ENCODE measurements around the gene PPP2R3A.
"Not testable (repeated sequence)": the region's sequence is repeated elsewhere in the genome, so short reads cannot be mapped to it uniquely, and the experiment has no call there.

PPP2R3A gene

DNA sequence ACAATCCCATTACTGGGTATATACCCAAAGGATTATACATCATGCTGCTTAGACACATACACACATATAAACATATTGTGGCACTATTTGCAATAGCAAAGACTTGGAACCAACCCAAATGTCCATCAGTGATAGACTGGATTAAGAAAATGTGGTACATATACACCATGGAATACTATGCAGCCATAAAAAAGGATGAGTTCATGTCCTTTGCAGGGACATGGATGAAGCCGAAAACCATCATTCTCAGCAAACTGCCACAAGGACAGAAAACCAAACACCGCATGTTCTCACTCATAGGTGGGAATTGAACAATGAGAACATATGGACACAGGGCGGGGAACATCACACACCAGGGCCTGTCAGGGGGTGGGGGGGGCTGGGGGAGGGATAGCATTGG is 166.1 kb downstream of the PPP2R3A start:
- H3K4me1 ChIP-seq (ENCODE audit: control insufficient read depth, insufficient read depth, low read length, unreplicated experiment); H3K36me3 ChIP-seq (ENCODE audit: insufficient read depth, low read length); H3K4me3 ChIP-seq (ENCODE audit: low read depth, low read length); H3K79me2 ChIP-seq (ENCODE audit: control insufficient read depth, insufficient read depth, low read length, unreplicated experiment); H2AFZ ChIP-seq (ENCODE audit: low read length, unreplicated experiment); H3K27me3 ChIP-seq (ENCODE audit: insufficient read depth, low read length); H3K27ac ChIP-seq (ENCODE audit: low read depth, low read length): not testable (repeated sequence)

DNA sequence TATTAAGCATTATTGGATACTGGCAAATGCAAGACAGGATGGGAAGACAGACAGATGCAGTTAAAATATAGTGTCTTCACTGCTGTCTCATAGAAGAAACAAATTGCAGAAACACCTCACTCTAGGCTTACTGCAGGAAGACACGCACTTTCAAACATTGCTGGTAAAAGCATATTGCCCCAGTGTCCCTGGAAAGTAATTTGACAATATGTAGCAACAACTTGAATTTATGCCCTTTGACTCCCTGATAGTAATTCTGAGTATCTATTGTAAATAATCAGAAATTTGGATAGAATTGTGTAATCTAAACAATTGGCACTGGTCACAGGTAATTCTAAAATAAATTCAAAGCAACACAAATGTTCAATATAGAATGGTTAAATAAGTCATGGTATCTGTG is 168.6 kb downstream of the PPP2R3A start:
- no peaks in the 10 kb centered on the region for H3K27me3 ChIP-seq (ENCODE audit: insufficient read depth, low read length)
- no peaks in the 10 kb centered on the region for H3K79me2 ChIP-seq (ENCODE audit: control insufficient read depth, insufficient read depth, low read length, unreplicated experiment)
- no peaks in the 10 kb centered on the region for H3K4me1 ChIP-seq (ENCODE audit: control insufficient read depth, insufficient read depth, low read length, unreplicated experiment)
- no peak overlapping the region for H3K4me3 ChIP-seq (ENCODE audit: low read depth, low read length)
- H2AFZ ChIP-seq (ENCODE audit: low read length, unreplicated experiment): no peak overlapping the region
- no peaks in the 10 kb centered on the region for H3K36me3 ChIP-seq (ENCODE audit: insufficient read depth, low read length)
- H3K27ac ChIP-seq (ENCODE audit: low read depth, low read length): no peak overlapping the region

DNA sequence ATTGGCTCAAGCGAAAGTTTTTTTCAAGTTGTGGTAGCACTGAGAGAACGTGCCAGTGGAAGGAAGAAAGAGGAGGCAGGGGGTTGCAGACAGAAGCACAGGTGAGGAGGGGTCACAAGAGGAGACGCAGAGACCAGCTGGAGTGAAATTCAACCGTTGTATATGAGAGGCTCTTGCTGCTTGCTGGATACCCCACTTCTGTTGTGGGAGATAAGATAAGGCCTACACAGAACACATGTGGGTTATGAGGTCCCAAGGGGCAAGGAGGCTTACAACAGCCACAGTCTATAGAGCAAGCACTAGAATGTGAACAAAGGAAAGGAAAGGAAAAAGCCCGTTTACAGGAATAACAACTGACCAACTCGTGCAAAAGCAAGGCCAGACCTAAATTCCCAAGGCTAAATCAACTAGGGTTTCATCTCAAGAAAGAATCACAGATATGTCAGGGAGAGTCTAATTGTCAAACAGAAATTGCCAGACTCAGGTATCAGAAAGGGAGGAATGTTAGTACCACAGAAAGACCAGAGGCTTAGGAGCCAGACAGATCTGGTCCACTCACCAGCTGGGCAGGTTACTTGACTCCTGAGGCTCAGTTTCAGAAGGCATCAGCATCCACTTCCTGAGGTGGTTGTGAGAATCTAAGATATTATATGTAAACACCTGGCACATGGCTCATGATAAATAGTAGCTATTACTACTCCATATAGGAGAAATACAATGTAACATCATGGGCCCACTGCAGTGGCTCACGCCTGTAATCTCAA is 169.7 kb downstream of the PPP2R3A start:
- no peaks in the 10 kb centered on the region for H3K79me2 ChIP-seq (ENCODE audit: control insufficient read depth, insufficient read depth, low read length, unreplicated experiment)
- no peaks in the 10 kb centered on the region for H3K36me3 ChIP-seq (ENCODE audit: insufficient read depth, low read length)
- no peak overlapping the region for H2AFZ ChIP-seq (ENCODE audit: low read length, unreplicated experiment)
- H3K27ac ChIP-seq (ENCODE audit: low read depth, low read length): no peak overlapping the region
- no peaks in the 10 kb centered on the region for H3K4me1 ChIP-seq (ENCODE audit: control insufficient read depth, insufficient read depth, low read length, unreplicated experiment)
- no peaks in the 10 kb centered on the region for H3K27me3 ChIP-seq (ENCODE audit: insufficient read depth, low read length)
- H3K4me3 ChIP-seq (ENCODE audit: low read depth, low read length): no peak overlapping the region

DNA sequence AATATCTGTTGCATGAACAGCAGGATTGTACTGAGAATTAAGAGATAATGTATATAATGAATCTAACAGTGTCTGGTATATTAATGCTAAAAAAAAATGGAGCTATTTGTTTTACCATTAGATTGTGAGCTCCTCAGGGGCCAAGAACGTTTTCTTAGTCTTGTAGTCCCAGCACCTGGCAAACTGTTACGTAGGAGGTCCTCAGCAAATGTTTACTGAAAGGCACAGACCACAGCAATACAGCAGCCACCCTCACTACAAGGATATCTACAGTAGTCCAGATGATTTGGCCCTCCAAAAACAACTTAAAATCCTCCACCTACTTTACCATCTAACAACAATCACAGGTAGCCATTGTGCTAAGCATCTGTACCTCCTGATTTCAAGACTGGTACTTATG is 170.9 kb downstream of the PPP2R3A start:
- Histone ChIP-seq H3K27ac (ENCODE audit: low read depth, low read length) (no peak overlapping the region), H3K4me3 (ENCODE audit: low read depth, low read length) (no peak overlapping the region), H3K4me1 (ENCODE audit: control insufficient read depth, insufficient read depth, low read length, unreplicated experiment) (peaks cover 5% of the 10 kb centered on the region)

DNA sequence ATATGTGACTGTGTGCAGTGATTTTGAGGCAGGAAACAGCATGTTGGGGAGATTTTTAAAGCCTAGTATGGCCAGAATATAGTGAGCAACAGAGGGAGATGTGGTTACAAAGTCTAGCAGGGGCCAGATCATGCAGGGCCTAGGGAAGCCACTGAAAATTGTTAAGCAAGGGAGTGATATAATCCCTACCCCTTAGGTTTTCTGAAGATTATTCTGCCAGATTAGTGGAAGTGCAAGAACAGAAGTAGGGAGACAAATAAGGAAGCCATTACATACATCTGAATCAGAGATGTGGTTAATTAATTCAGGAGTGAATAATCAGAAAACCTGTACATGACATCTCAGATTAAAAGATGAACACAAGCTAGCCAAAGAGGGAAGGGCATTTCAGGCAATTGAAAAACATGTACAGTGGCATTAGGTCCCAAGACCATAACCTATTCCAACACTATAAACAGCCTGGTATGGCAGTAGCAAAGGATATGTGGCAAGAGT is 175.8 kb downstream of the PPP2R3A start:
- Histone ChIP-seq H2AFZ (ENCODE audit: low read length, unreplicated experiment) (no peak overlapping the region), H3K4me3 (ENCODE audit: low read depth, low read length) (no peak overlapping the region), H3K36me3 (ENCODE audit: insufficient read depth, low read length) (peaks cover 10% of the 10 kb centered on the region), H3K79me2 (ENCODE audit: control insufficient read depth, insufficient read depth, low read length, unreplicated experiment) (peaks cover 4% of the 10 kb centered on the region), H3K4me1 (ENCODE audit: control insufficient read depth, insufficient read depth, low read length, unreplicated experiment) (peaks cover 22% of the 10 kb centered on the region), H3K27me3 (ENCODE audit: insufficient read depth, low read length) (no peaks in the 10 kb centered on the region), H3K27ac (ENCODE audit: low read depth, low read length) (peak overlapping the region; percentile 60; the same call in 1 of the 2 replicates)

More for the DNA sequence above, 170.9 kb downstream of the PPP2R3A start:
- Histone ChIP-seq H3K79me2 (ENCODE audit: control insufficient read depth, insufficient read depth, low read length, unreplicated experiment) (no peaks in the 10 kb centered on the region), H2AFZ (ENCODE audit: low read length, unreplicated experiment) (no peak overlapping the region), H3K36me3 (ENCODE audit: insufficient read depth, low read length) (no peaks in the 10 kb centered on the region), H3K27me3 (ENCODE audit: insufficient read depth, low read length) (no peaks in the 10 kb centered on the region)

DNA sequence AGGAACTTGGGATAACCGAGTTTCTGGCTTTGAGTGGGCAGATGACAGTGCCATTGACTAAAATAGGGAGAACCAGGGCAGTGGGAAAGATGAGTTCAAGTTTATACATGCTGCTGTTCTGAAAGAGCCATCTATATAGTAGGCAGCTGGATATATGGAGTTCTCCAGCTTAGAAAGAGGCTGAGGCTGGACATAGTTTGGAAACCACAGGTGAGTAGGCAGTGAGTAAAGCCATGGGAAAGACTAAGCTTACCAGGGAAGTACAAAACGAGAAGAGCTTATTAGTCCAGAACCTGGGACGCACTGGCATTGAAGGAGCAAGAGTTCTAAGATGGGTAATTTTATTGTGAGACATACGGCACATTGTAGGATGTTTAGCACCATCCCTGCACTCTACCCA is 176.4 kb downstream of the PPP2R3A start:
- no peak overlapping the region for H3K4me3 ChIP-seq (ENCODE audit: low read depth, low read length)
- H3K79me2 ChIP-seq (ENCODE audit: control insufficient read depth, insufficient read depth, low read length, unreplicated experiment): peaks cover 5% of the 10 kb centered on the region

DNA sequence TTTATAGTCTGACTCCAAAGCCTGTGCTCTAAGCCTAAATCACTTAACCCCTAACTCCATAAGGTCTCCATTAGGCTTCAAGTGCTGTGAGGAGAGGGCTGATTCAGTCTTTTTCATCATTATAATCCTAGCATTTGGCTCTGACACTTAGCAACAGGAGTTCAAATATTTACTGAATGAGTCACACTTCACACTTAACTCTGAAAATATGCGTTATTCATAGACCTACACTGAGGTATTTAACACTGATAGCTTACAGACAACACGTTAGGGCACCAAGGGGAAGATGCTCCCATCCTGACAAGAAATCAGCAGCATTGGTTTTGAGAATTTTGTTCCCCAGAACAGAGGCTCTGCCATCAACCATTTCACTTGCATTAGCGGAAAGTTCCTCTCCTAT is 177.1 kb downstream of the PPP2R3A start:
- Histone ChIP-seq H3K4me3 (ENCODE audit: low read depth, low read length) (no peak overlapping the region), H3K27ac (ENCODE audit: low read depth, low read length) (peak overlapping the region; percentile 60), H3K79me2 (ENCODE audit: control insufficient read depth, insufficient read depth, low read length, unreplicated experiment) (peaks cover 11% of the 10 kb centered on the region), H3K4me1 (ENCODE audit: control insufficient read depth, insufficient read depth, low read length, unreplicated experiment) (peaks cover 28% of the 10 kb centered on the region), H3K36me3 (ENCODE audit: insufficient read depth, low read length) (peaks cover 15% of the 10 kb centered on the region), H3K27me3 (ENCODE audit: insufficient read depth, low read length) (no peaks in the 10 kb centered on the region), H2AFZ (ENCODE audit: low read length, unreplicated experiment) (no peak overlapping the region)

More for the DNA sequence above, 176.4 kb downstream of the PPP2R3A start:
- Histone ChIP-seq H3K36me3 (ENCODE audit: insufficient read depth, low read length) (peaks cover 10% of the 10 kb centered on the region), H2AFZ (ENCODE audit: low read length, unreplicated experiment) (no peak overlapping the region), H3K4me1 (ENCODE audit: control insufficient read depth, insufficient read depth, low read length, unreplicated experiment) (peaks cover 22% of the 10 kb centered on the region), H3K27me3 (ENCODE audit: insufficient read depth, low read length) (no peaks in the 10 kb centered on the region), H3K27ac (ENCODE audit: low read depth, low read length) (peak overlapping the region; percentile 60)

DNA sequence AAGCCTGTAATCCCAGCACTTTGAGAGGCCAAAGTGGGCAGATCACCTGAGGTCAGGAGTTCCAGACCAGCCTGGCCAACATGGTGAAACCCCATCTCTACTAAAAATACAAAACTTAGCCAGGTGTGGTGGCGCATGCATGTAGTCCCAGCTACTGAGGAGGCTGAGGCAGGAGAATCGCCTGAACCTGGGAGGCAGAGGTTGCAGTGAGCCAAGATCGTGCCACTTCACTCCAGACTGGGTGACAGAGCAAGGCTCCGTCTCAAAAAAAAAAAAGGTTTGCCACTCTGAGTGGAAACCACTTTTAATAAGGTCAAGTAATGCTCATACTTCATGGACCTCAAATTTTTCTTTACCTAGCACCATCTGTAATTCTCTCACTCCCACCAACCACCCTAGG is 178.9 kb downstream of the PPP2R3A start:
- Histone ChIP-seq H3K79me2 (ENCODE audit: control insufficient read depth, insufficient read depth, low read length, unreplicated experiment) (peaks cover 27% of the 10 kb centered on the region), H3K4me1 (ENCODE audit: control insufficient read depth, insufficient read depth, low read length, unreplicated experiment) (peaks cover 30% of the 10 kb centered on the region), H3K36me3 (ENCODE audit: insufficient read depth, low read length) (peaks cover 19% of the 10 kb centered on the region)
- H3K27ac ChIP-seq (ENCODE audit: low read depth, low read length); H3K4me3 ChIP-seq (ENCODE audit: low read depth, low read length); H3K27me3 ChIP-seq (ENCODE audit: insufficient read depth, low read length); H2AFZ ChIP-seq (ENCODE audit: low read length, unreplicated experiment): not testable (repeated sequence)

DNA sequence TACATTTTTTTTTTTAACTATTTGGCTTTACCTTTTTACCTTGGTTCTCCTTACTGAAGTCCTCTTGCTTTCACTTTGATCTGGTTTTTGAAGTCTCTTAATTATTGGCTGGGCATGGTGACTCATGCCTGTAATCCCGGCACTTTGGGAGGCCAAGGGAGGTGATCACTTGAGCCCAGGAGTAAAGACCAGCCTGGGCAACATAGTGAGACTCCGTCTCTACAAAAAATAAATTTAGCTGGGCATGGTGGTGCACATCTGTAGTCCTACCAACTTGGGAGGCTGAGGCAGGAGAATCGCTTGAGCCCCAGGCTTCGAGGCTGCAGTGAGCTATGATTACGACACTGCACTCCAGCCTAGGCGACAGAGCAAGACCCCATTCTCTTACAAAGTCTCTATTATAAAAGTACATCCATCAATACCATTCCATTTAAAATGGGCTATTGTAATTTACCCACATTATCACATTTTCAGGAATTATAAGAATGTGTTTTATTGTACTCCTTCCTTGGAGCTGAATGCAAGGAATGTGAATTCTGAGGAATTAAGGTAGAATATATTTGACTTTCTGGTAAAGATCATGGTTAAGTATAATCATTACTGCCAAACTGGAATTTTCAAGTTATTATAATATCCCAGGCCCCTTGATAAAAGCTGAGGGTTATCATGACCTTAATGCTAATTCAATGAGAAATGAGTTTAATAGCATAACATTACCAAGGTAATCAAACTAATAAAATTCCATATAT is 181.6 kb downstream of the PPP2R3A start:
- Histone ChIP-seq H3K36me3 (ENCODE audit: insufficient read depth, low read length) (peaks cover 24% of the 10 kb centered on the region), H3K4me3 (ENCODE audit: low read depth, low read length) (no peak overlapping the region), H3K79me2 (ENCODE audit: control insufficient read depth, insufficient read depth, low read length, unreplicated experiment) (peaks cover 53% of the 10 kb centered on the region), H3K27me3 (ENCODE audit: insufficient read depth, low read length) (no peaks in the 10 kb centered on the region), H3K4me1 (ENCODE audit: control insufficient read depth, insufficient read depth, low read length, unreplicated experiment) (peaks cover 28% of the 10 kb centered on the region), H2AFZ (ENCODE audit: low read length, unreplicated experiment) (no peak overlapping the region), H3K27ac (ENCODE audit: low read depth, low read length) (no peak overlapping the region)

DNA sequence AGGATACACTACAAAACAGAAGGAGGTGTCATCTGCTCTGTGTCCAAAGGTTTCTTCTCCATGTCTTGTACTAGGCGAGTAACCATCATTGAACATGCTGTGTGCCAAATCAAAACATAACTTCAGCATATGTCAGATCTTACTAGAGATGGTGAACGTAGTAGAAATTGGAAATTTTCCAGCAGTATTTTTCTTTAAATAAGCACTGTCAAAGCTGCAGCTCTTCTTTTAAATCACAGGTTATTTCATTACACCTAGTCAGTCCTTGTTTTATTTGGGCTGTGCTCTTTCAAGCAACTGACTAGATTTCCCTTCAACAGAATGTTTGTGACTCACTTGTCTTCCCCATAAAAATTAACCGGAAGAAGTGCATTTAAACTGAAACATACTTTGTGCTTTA is 184.1 kb downstream of the PPP2R3A start:
- peaks cover 19% of the 10 kb centered on the region for H3K4me1 ChIP-seq (ENCODE audit: control insufficient read depth, insufficient read depth, low read length, unreplicated experiment)
- H3K36me3 ChIP-seq (ENCODE audit: insufficient read depth, low read length): peaks cover 27% of the 10 kb centered on the region
- H3K4me3 ChIP-seq (ENCODE audit: low read depth, low read length): no peak overlapping the region
- H3K79me2 ChIP-seq (ENCODE audit: control insufficient read depth, insufficient read depth, low read length, unreplicated experiment): peaks cover 70% of the 10 kb centered on the region
- no peaks in the 10 kb centered on the region for H3K27me3 ChIP-seq (ENCODE audit: insufficient read depth, low read length)
- H2AFZ ChIP-seq (ENCODE audit: low read length, unreplicated experiment): no peak overlapping the region
- H3K27ac ChIP-seq (ENCODE audit: low read depth, low read length): peak overlapping the region; percentile 28; the same call in 1 of the 2 replicates
